DOHH2 (cell line): ENCODE measurements around the gene SAC3D1.
"Not testable (repeated sequence)": the region's sequence is repeated elsewhere in the genome, so short reads cannot be mapped to it uniquely, and the experiment has no call there.

Experiments used
- H3F3A ChIP-seq: fragments of 200-600 bp; sonication (generic), shearing (Covaris generic); 2 replicates; pipeline ENCODE4 v1.6.0; 2016; ENCODE audit warnings: antibody characterized with exemption, mild to moderate bottlenecking; ENCODE audit not compliant: control insufficient read depth, insufficient read depth
- H3K27ac ChIP-seq: fragments of 200-600 bp; sonication (generic); 2 replicates; pipeline ENCODE4 v1.5.1; 2014; ENCODE audit warnings: low read depth, mild to moderate bottlenecking, low read length, moderate library complexity
- H3K27me3 ChIP-seq: fragments of 200-600 bp; sonication (generic); 2 replicates; pipeline ENCODE4 v1.6.1; 2014; ENCODE audit warnings: mild to moderate bottlenecking, low read length, mixed read lengths; ENCODE audit not compliant: control insufficient read depth
- H3K36me3 ChIP-seq: fragments of 200-600 bp; sonication (generic); 2 replicates; pipeline ENCODE4 v1.6.1; 2014; ENCODE audit warnings: mild to moderate bottlenecking, low read length, moderate library complexity, mixed read lengths; ENCODE audit not compliant: control insufficient read depth
- H3K4me1 ChIP-seq: fragments of 200-600 bp; sonication (generic); 2 replicates; pipeline ENCODE4 v1.6.1; 2014; ENCODE audit warnings: mild to moderate bottlenecking, low read length, mixed read lengths; ENCODE audit not compliant: control insufficient read depth
- H3K4me2 ChIP-seq: fragments of 200-600 bp; sonication (generic); 2 replicates; pipeline ENCODE4 v1.6.0; 2014; ENCODE audit warnings: mild to moderate bottlenecking, low read length, moderate library complexity
- H3K4me3 ChIP-seq: fragments of 200-600 bp; sonication (generic); 2 replicates; pipeline ENCODE4 v1.5.1; 2014; ENCODE audit warnings: mild to moderate bottlenecking, low read length, mixed read lengths
- H3K79me2 ChIP-seq: fragments of 200-600 bp; sonication (generic); 2 replicates; pipeline ENCODE4 v1.6.1; 2014; ENCODE audit warnings: mild to moderate bottlenecking, low read length, mixed read lengths; ENCODE audit not compliant: control insufficient read depth
- H3K9me2 ChIP-seq: fragments of 200-600 bp; sonication (generic); replicated peaks from 2 replicates; pipeline ENCODE4 v1.6.1; 2014; ENCODE audit warnings: mild to moderate bottlenecking, low read length, mixed read lengths; ENCODE audit not compliant: control insufficient read depth
- H3K9me3 ChIP-seq: fragments of 200-600 bp; sonication (generic); 2 replicates; pipeline ENCODE4 v1.6.1; 2014; ENCODE audit warnings: antibody characterized with exemption, low read length, mixed read lengths; ENCODE audit not compliant: control insufficient read depth, insufficient read depth
- H4K20me1 ChIP-seq: fragments of 200-600 bp; sonication (generic); 2 replicates; pipeline ENCODE4 v1.6.0; 2014; ENCODE audit warnings: low read depth, mild to moderate bottlenecking, antibody characterized with exemption, low read length, moderate library complexity; ENCODE audit not compliant: control insufficient read depth, insufficient read depth
- CTCF ChIP-seq: fragments of 200-600 bp; sonication (generic); IDR thresholded peaks from one replicate; pipeline ENCODE4 v1.5.1; 2014; ENCODE audit warnings: antibody characterized with exemption, mild to moderate bottlenecking, low read depth, low read length; ENCODE audit not compliant: poor library complexity, severe bottlenecking
- EZH2phosphoT487 ChIP-seq: fragments of 200-600 bp; sonication (generic); IDR thresholded peaks from 2 replicates; pipeline ENCODE4 v1.6.1; 2017; ENCODE audit warnings: borderline replicate concordance, mild to moderate bottlenecking, antibody characterized with exemption, low read length, moderate library complexity, mixed read lengths

SAC3D1 gene

DNA sequence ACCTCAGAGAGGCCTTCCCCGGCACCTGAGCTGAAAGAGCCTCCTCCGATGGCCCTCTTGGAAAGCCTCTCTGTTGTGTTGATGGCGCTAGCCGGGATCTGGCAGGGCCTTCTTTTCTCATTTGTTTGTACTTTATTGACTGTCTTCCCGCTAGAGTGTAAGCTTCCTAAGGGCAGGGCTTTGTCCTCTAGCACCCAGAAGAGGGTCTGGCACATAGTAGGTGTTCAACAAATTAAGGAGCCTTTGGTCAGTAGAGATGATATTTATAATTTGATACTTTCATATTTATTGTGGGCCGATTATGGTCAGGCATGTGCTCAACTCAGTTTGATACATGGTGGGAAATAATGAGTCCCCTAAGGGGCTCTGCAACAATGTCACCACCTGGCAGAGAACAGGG, 23.1 kb upstream of the SAC3D1 start:
- H3K4me1 ChIP-seq: peaks cover 33% of the 10 kb centered on the region
- no peaks in the 10 kb centered on the region for H3K27me3 ChIP-seq
- peaks cover 49% of the 10 kb centered on the region for H3K36me3 ChIP-seq
- H3K9me3 ChIP-seq: no peaks in the 10 kb centered on the region
- H3K27ac ChIP-seq: no peak overlapping the region
- H3K4me2 ChIP-seq: no peak overlapping the region
- H4K20me1 ChIP-seq: no peaks in the 10 kb centered on the region
- no peak for TF ChIP-seq CTCF
- TF ChIP-seq EZH2phosphoT487: no peak
- 0 out of 2 replicates have a peak, but pooled peaks cover 2% of the 10 kb centered on the region for H3F3A ChIP-seq
- no peak overlapping the region for H3K4me3 ChIP-seq
- peaks cover 34% of the 10 kb centered on the region for H3K79me2 ChIP-seq
- no peaks in the 10 kb centered on the region for H3K9me2 ChIP-seq

GRCh38 chr11:65019824-65020223, 21.2 kb upstream of the SAC3D1 start:
- H3K27ac ChIP-seq: no peak overlapping the region
- no peak for TF ChIP-seq EZH2phosphoT487
- no peak for TF ChIP-seq CTCF
- H3K9me3 ChIP-seq: no peaks in the 10 kb centered on the region
- H3K4me2 ChIP-seq: no peak overlapping the region
- no peaks in the 10 kb centered on the region for H3F3A ChIP-seq
- peaks cover 30% of the 10 kb centered on the region for H3K79me2 ChIP-seq
- no peak overlapping the region for H3K4me3 ChIP-seq
- H3K4me1 ChIP-seq: peaks cover 26% of the 10 kb centered on the region
- H3K9me2 ChIP-seq: no peaks in the 10 kb centered on the region
- peaks cover 49% of the 10 kb centered on the region for H3K36me3 ChIP-seq
- H4K20me1 ChIP-seq: no peaks in the 10 kb centered on the region
- H3K27me3 ChIP-seq: no peaks in the 10 kb centered on the region

GRCh38 chr11:65021003-65021402, 20.0 kb upstream of the SAC3D1 start:
- peaks cover 49% of the 10 kb centered on the region for H3K36me3 ChIP-seq
- H3K27ac ChIP-seq: no peak overlapping the region
- no peak overlapping the region for H3K4me2 ChIP-seq
- H3K9me2 ChIP-seq: no peaks in the 10 kb centered on the region
- no peak overlapping the region for H3K4me3 ChIP-seq
- H3F3A ChIP-seq: no peaks in the 10 kb centered on the region
- no peaks in the 10 kb centered on the region for H4K20me1 ChIP-seq
- peaks cover 18% of the 10 kb centered on the region for H3K79me2 ChIP-seq
- peaks cover 14% of the 10 kb centered on the region for H3K4me1 ChIP-seq
- H3K9me3 ChIP-seq: no peaks in the 10 kb centered on the region
- no peaks in the 10 kb centered on the region for H3K27me3 ChIP-seq
- no peak for TF ChIP-seq EZH2phosphoT487
- TF ChIP-seq CTCF: no peak

DNA sequence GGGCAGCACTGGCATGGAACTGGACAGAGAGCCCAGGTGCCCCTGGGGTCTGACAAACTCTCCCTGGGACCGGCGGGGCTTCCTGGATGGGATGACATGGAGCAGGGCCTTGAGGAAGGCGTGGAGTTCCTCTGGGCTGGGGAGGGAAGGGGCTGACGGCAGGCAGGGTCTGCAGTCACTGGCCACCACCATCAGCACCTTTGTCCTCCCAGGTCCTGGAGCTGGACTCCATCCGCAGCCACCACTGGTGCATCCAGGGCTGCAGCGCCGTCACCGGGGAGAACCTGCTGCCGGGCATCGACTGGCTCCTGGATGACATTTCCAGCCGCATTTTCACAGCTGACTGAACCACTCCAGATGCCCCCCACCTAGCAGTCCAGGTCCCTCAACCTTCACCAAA, 19.5 kb upstream of the SAC3D1 start:
- Histone ChIP-seq H3K4me1 (peaks cover 9% of the 10 kb centered on the region), H3K9me3 (no peaks in the 10 kb centered on the region), H3K4me3 (no peak overlapping the region), H3K79me2 (peaks cover 13% of the 10 kb centered on the region), H3K9me2 (no peaks in the 10 kb centered on the region), H3K27me3 (no peaks in the 10 kb centered on the region), H3F3A (no peaks in the 10 kb centered on the region), H3K4me2 (no peak overlapping the region), H3K27ac (no peak overlapping the region), H3K36me3 (peaks cover 44% of the 10 kb centered on the region), H4K20me1 (no peaks in the 10 kb centered on the region)
- TF ChIP-seq EZH2phosphoT487 (no peak), CTCF (no peak)

DNA sequence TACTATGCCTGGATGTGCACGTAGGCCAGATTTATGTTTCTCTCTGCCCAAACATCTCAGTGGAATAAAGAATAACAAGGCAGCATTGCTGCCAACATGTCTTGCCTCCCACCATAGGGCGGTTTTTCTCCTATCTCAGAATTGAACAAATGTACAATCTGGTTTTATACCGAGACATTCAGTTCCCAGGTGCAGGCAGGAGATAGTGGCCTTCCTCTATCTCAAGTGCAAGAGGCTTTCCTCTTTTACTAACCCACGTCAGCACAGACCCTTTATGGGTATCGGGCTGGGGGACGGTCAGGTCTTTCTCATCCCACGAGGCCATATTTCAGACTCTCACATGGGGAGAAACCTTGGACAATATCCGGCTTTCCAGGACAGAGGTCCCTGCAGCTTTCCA, 17.5 kb upstream of the SAC3D1 start:
- Histone ChIP-seq H3K36me3 (peaks cover 26% of the 10 kb centered on the region), H3K4me1 (peaks cover 14% of the 10 kb centered on the region)
- not testable (repeated sequence) for H4K20me1 ChIP-seq, H3K79me2 ChIP-seq, H3K4me3 ChIP-seq, H3F3A ChIP-seq, H3K9me3 ChIP-seq, H3K9me2 ChIP-seq, H3K27me3 ChIP-seq, H3K27ac ChIP-seq, H3K4me2 ChIP-seq
